CD1c-positive myeloid dendritic cell (primary cell): Measurements from ENCODE around the gene TELO2.

Experiments
- DNase-seq: peaks from one replicate; pipeline ENCODE4 v3.0.0-alpha.2; 2016; ENCODE audit errors: extremely low spot score

The TELO2 gene

GRCh38 chr16:1537138-1537577 lies 44.0 kb downstream of the TELO2 start:
- DNase-seq = no peak

GRCh38 chr16:1537763-1538289 lies 44.7 kb downstream of the TELO2 start:
- no peak for DNase-seq

GRCh38 chr16:1538804-1539520 lies 45.8 kb downstream of the TELO2 start:
- DNase-seq = no peak

GRCh38 chr16:1539720-1540555 lies 46.8 kb downstream of the TELO2 start:
- no peak for DNase-seq

- DNase-seq = no peak
These were observed 47.3 kb downstream of the TELO2 start for GRCh38 chr16:1540556-1540855.

- DNase-seq = no peak
These were observed 48.4 kb downstream of the TELO2 start for GRCh38 chr16:1541293-1542165.

- no peak for DNase-seq
These were observed 49.0 kb downstream of the TELO2 start for GRCh38 chr16:1542166-1542500.

GRCh38 chr16:1542533-1542932 lies 49.4 kb downstream of the TELO2 start:
- no peak for DNase-seq

- DNase-seq = peak; percentile 90
These were observed 50.1 kb downstream of the TELO2 start for GRCh38 chr16:1543085-1543896.

GRCh38 chr16:1545044-1546040 lies 52.2 kb downstream of the TELO2 start:
- DNase-seq = no peak

GRCh38 chr16:1546430-1546829 lies 53.3 kb downstream of the TELO2 start:
- no peak for DNase-seq

- DNase-seq = no peak
These were observed 55.1 kb downstream of the TELO2 start for GRCh38 chr16:1548233-1548632.

- DNase-seq = no peak
These were observed 55.6 kb downstream of the TELO2 start for GRCh38 chr16:1548727-1549126.

- DNase-seq = no peak
These were observed 56.9 kb downstream of the TELO2 start for GRCh38 chr16:1550069-1550468.

GRCh38 chr16:1550696-1551095 lies 57.5 kb downstream of the TELO2 start:
- DNase-seq = no peak

GRCh38 chr16:1551166-1551565 lies 58.0 kb downstream of the TELO2 start:
- DNase-seq = no peak

GRCh38 chr16:1552129-1552528 lies 59.0 kb downstream of the TELO2 start:
- DNase-seq = no peak

GRCh38 chr16:1553946-1554825 lies 61.0 kb downstream of the TELO2 start:
- DNase-seq = no peak

GRCh38 chr16:1554826-1555445 lies 61.8 kb downstream of the TELO2 start:
- DNase-seq = no peak
